NCI-H146 (cell line): ENCODE measurements around the gene CUX1.
"Not testable (repeated sequence)": the region's sequence is repeated elsewhere in the genome, so short reads cannot be mapped to it uniquely, and the experiment has no call there.

ENCODE experiments used
- DNase-seq: peaks from one replicate; lab custom pipeline; 2025; lab: John Stamatoyannopoulos, UW

The CUX1 gene

GRCh38 chr7:101869901-101870290 lies 52.5 kb downstream of the CUX1 start:
- DNase-seq: no peak

- DNase-seq: no peak
These were observed 53.1 kb downstream of the CUX1 start for GRCh38 chr7:101870361-101871062.

- no peak for DNase-seq
These were observed 53.9 kb downstream of the CUX1 start for GRCh38 chr7:101871351-101871750.

- DNase-seq: no peak
These were observed 56.6 kb downstream of the CUX1 start for GRCh38 chr7:101874028-101874427.

GRCh38 chr7:101875283-101875846 lies 57.9 kb downstream of the CUX1 start:
- DNase-seq: no peak

DNA sequence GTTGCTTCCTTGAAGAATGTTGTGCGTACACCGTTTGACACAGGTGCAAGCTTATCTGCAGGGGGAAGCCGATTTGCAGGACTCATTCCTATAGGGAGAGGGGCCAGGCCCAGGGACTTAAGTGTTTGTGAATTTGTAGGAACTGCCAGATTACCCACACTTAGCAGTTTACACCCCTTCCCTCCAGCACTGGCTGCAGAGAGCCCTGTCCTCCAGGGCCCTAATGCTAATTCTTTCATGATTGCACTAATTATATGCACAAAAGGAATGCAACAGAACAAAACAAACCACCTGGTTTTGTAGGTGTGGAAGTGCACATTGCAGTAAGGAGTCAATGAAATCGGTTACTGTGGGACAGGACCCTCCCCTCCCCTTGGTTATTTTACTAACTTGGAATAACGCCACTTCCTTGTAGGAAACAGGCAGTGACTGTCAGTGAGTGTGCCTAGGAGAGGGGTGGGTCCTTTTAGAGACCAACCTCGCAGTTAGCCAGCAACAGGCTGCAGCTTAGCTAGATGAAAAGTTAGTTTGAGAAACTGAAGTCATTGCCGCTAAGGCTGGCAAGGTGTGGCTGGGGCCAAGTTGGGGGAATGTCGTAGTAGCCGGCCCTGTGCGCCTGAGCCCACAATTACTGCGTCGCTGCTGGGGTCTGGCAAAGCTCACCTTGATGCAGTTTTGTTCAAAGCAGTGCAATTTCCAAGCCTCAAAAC lies 60.6 kb downstream of the CUX1 start:
- DNase-seq: no peak

DNA sequence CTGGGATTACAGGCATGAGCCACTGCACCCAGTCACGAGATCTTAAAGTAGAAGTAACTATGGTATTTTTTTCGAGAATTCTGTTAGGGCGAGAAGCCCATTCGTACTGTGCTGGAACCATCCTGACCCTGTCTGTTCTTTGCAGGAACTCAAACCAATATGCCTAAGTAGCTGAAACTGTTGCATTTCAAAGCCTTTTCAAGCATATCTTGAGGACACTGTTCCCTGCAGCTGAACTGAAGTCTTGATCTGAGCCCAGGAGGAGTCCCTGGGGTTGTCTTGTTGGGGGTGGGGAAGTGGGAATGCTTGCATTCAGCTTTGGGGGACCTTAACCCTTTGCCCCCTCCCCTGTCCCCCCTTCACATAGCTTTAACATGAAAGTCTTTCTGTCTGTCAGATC lies 61.5 kb downstream of the CUX1 start:
- no peak for DNase-seq

- DNase-seq: no peak
These were observed 62.1 kb downstream of the CUX1 start for GRCh38 chr7:101879565-101879964.

DNA sequence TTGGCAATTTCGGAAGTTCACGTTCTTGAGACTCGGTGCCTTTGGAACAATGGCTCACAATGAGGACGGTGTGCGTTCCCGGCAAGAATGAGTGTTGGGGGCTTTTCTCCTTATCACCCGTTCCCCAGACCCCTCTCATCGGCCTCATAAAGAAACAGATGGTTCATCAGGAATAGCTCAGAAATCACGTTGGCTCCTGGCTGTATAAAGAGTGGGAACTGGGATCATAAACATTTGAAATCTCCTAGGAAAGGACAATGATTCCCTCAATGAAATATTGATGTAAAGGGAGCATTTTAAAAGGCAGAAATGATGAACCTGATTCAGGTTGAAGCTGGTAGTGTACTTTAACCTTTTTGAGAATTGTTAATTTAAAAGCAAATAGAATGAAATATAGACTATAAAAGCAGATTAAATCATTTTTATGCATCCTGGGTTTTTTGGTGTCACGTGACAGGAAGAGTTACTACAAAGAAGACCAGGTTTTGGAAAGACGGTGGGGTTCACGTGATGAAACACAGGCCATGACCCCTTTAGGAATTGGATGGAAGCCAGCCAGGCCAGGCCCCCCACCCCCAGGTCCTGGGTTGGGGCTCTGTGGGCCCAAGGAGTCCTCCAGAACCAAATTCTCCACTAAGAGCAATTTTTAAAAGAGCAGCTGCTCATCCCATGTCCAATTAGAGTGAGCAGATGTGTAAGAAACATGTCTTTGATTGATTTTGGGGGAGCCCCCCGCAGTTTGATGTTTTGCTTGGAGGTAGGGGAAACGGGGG lies 63.0 kb downstream of the CUX1 start:
- no peak for DNase-seq

DNA sequence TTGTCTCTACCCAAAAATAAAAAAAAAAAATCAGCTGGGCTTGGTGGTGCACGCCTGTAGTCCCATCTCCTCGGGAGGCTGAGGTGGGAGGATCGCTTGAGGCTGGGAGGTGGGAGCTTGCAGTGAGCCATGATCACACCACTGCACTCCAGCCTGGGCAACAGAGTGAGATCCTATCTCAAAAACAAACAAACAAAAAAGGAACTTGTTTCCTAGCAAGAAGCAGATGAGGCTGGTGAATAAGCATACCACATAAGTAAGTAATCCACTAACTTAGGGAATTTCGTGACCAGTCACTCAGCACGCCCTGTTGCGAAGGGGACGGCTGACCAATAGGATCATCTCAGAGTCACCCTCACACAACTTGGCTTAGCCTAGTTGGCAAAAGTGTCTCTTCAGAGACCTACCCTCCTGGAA lies 64.6 kb downstream of the CUX1 start:
- DNase-seq: no peak

- peak; percentile 65 for DNase-seq
These were observed 65.5 kb downstream of the CUX1 start for GRCh38 chr7:101882595-101883564.

- no peak for DNase-seq
These were observed 67.5 kb downstream of the CUX1 start for GRCh38 chr7:101884671-101885596.

DNA sequence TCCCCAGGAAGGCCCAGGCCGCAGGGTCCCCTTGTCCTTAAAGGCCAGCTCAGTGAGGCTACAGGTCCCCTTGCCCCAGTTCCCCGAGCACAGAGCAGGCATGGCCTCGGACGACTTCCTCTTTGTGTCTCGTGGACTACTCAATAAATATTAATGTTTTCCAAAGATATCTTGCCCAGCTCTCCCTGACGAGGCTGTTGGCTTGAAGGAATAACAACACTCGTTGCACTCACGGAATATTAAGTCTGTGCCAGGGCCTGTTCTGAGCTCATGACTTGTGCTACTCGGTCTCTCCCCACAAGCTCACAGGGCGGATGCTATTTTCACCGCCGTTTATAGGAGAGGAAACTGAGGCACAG lies 68.2 kb downstream of the CUX1 start:
- DNase-seq: no peak

- DNase-seq: not testable (repeated sequence)
These were observed 69.9 kb downstream of the CUX1 start for GRCh38 chr7:101887352-101887751.

DNA sequence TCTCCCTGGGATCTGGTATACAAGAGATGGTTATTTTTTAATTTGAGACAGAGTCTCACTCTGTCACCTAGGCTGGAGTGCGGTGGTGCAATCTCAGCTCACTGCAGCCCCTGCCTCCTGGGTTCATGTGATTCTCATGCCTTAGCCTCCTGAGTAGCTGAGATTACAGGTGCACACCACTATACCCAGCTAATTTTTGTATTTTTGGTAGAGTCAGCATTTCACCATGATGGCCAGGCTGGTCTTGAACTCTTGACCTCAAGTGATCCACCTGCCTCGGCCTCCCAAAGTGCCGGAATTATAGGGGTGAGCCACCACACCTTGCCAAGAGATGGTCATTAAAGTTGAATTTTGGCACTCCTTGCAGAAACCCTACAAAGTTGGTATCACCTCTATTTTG lies 71.1 kb downstream of the CUX1 start:
- not testable (repeated sequence) for DNase-seq

- no peak for DNase-seq
These were observed 73.5 kb downstream of the CUX1 start for GRCh38 chr7:101890749-101891523.

- DNase-seq: no peak
These were observed 74.7 kb downstream of the CUX1 start for GRCh38 chr7:101891936-101892640.

DNA sequence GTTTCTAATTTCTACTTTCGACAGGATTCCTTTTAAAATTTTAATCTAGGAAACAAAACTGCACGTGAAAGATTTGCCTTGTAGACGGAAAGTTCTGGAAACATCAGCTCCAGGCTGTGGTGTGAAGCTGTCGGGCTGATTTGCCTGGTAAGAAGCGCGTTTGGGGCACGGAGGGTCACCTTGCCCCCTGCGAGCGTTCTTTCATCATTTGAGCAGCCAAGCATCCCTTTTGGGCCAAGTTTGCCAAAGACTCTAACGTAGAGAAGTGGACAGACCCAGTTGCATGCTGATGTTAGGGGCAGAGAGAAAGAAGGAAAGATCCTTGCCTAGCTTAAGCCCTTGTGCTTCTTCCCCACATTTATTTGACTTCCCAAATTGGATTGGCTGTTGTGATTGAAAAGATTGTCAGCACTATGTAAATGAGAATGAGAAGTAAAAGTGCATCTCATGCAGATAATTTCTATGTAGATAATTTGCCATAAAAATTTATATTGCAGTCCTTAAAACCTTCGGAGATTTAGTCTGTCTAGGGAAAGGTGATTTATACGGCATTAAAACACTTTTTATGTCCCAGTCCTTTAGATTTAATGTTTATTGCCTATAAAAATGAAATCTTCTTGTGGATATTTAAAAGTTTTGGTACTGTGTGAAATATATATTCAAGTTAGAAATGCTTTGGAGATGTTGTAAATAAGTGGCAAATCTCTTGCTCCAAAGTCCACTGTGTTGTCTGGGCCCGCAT lies 76.1 kb downstream of the CUX1 start:
- no peak for DNase-seq
